Activated effector memory CD4-positive, alpha-beta T cell treated with anti-CD3 and anti-CD28 coated beads, Interleukin-2, amount 50 U/mL, for 16 hours (primary cell): ENCODE data around the gene FITM1.
"Not testable (repeated sequence)": the region's sequence is repeated elsewhere in the genome, so short reads cannot be mapped to it uniquely, and the experiment has no call there.

Experiments
- DNase-seq: peaks from one replicate; pipeline ENCODE4 v3.0.0-alpha.2; 2020

The FITM1 gene

DNA sequence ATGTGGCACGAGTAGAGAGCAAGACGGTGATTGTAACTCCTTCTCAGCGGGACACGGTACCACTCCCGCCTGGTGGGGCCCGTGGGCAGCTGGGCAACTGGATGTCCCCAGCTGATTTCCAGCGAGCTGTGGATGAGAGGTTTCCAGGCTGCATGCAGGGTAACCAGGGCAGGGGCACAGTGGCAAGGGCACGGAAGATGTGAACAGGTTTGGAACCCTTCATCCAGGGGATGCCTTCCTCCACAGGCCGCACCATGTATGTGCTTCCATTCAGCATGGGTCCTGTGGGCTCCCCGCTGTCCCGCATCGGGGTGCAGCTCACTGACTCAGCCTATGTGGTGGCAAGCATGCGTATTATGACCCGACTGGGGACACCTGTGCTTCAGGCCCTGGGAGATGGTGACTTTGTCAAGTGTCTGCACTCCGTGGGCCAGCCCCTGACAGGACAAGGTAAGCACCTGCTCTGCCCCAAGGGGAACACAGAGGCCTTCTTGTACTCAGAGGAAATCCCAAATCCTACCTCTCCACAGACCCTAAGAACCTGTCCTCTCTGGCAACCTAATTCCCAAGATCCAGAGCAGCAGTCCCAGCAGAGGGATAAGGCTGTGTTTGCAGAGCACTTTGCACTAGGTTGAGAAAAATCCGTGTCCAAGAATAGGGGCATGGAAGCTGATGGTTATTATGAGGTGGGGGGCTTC lies 32.1 kb upstream of the FITM1 start:
- no peak for DNase-seq

DNA sequence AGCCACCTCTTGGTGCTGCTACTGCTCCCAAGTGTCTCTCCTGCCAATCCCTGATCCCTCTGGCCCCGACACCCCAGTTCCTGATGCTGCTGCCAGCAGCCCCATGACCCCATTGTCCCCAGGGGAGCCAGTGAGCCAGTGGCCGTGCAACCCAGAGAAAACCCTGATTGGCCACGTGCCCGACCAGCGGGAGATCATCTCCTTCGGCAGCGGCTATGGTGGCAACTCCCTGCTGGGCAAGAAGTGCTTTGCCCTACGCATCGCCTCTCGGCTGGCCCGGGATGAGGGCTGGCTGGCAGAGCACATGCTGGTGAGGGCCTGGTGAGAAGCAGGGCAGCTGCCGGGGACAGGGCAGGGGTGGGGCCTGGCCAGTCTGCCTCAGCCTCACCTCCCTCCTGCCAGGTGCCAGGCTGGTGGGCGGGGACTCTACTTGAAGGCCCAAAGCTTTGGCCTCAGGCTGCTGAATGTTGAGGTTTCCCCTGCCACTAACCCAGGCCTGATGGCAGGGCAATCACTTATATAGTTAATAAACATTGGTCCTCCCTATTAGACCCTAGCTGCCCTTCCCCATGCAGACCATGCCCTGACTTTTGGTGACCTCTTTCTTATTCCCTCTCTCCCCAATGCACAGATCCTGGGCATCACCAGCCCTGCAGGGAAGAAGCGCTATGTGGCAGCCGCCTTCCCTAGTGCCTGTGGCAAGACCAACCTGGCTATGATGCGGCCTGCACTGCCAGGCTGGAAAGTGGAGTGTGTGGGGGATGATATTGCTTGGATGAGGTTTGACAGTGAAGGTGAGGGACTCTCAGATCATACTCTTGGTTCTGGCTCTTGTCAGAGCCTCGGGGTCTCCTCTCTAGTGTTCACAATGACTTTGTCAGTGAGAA lies 31.3 kb upstream of the FITM1 start:
- DNase-seq = no peak

DNA sequence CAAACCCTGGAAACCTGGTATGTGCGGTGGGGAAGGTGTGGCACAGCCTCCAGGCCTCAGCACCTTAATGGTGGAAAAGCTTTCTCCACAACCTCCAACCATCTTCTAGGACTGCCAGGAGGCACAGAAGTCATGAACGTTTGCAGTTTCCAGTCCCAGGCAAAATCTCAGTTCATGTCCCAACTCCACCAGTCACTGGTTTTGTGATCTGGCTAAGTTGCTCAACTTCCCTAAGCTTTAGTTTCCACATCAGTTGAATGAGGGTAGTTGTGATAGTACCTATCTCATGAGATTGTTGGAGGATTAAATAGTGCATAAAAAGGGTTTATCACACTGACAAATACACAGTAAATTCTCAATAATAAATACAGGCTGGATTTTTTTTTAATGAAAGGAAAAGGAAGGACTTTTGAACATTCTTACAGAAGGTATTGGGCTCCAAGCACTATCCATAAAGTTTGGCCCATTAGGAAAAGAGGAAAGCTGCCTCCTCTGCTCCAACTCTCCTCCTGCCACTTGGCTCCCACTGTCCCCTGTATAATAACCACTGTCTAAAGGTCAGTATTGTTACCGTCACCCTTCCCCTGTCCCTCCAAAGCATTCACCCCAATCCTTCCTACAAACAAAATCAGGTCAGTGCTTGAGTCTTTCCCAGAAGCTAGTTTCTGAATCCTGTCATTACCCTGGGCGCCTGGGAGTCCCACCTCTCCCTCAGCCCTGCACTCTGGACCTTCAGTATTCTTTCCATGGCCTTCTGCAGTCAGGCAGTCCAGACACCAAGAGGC lies 30.1 kb upstream of the FITM1 start:
- no peak for DNase-seq

DNA sequence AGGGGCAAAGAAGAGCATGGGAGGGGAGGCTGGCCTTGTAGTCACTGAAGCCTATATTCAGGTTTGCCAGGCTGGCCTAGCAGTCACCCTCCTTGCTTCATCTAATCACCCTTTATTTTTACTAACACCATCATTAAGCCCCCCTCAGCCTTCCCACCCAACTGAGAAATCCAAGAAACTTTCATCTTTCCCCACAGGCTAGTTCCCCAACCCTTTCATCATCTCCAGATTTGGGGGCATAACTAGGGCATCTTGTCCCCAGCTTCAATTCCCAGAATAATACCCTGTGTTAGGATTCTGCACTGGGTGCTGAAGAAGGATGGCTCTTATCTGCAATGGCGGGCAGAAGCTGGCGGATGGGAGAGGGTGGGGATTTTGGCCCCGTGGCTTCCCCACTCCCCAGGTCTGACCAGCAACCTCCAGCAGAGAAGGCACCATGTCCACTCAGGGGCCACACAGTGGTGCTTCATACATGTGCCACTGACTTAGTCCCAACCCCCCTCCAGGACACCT lies 29.4 kb upstream of the FITM1 start:
- no peak for DNase-seq

DNA sequence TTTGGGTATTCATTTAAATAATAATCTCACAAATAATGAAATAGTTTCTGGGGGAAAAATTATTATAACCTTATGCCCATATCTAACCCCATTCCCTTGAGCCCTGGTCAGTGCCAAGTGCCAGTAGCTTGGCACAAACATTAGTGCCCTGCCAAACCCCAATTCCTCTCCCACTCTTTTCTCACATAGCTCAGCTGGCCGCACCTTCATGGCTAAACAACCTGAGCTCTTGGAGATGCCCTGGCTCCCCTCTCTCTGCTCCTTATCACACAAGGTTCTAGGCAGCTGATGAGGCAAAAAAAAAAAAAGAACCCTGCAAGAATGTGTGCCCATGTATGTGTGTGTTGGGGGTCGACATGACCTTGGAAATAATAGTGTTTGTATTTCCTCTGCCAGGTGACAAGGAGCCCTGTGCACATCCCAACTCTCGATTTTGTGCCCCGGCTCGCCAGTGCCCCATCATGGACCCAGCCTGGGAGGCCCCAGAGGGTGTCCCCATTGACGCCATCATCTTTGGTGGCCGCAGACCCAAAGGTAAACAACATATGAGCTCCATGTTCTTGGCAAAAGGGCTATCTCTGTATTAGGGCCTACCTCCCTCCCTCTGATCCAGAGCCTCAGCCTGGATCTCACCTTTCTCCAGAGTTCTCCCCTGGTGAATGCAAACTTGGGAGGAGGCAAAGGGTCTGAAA lies 28.0 kb upstream of the FITM1 start:
- no peak for DNase-seq

DNA sequence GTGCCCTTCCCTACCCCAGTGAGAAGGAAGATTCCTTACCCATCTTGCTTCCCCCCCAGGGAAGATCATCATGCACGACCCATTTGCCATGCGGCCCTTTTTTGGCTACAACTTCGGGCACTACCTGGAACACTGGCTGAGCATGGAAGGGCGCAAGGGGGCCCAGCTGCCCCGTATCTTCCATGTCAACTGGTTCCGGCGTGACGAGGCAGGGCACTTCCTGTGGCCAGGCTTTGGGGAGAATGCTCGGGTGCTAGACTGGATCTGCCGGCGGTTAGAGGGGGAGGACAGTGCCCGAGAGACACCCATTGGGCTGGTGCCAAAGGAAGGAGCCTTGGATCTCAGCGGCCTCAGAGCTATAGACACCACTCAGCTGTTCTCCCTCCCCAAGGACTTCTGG lies 27.0 kb upstream of the FITM1 start:
- no peak for DNase-seq

DNA sequence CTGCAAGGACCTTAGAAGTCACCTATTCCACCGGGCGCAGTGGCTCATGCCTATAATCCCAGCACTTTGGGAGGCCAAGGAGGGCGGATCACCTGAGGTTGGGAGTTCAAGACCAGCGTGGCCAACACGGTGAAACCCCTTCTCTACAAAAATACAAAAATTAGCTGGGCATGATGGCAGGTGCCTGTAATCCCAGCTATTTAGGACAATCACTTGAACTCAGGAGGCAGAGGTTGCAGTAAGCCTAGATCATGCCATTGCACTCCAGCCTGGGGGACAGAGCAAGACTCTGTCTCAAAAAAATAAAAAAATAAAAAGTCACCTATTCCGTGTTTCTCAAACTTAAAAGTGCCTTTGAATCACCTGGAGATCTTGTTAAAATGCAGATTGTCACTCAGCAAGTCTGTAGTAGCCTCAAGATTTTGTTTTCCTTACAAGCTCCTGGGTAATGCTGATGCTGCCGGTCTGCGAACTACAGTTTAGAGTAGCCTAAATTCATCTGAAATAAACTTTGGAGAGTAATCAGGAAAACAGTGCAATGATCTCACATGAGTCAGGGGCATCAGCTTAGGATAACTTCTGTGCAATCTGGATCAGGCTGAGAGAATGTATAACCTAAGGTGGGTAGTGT lies 24.7 kb upstream of the FITM1 start:
- DNase-seq = not testable (repeated sequence)

DNA sequence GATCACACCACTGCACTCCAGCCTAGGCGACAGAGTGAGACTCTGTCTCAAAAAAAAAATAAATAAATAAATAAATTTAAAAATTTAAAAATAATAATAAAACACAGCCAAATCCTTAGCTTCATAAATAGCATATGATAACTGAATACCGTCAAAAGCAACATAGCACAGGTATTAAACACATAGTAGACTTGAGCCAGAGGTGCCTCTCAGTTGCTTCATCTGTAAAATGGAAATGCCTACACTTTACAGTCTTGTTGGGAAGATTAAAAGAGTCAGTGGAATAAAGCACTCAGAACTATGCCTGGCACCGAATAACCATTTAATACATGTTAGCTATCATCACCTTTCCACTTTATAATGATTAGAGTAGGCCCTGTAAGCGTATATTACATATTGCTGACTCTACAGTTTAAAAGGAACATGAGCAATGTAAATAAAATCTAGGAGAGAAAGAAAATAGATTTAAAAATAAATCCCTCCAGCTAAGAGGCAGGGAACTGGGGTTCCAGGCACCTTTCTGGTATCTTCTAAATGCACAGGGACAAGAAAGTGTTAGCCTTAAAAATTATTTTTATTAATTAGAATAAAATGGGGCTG lies 23.7 kb upstream of the FITM1 start:
- DNase-seq = no peak

DNA sequence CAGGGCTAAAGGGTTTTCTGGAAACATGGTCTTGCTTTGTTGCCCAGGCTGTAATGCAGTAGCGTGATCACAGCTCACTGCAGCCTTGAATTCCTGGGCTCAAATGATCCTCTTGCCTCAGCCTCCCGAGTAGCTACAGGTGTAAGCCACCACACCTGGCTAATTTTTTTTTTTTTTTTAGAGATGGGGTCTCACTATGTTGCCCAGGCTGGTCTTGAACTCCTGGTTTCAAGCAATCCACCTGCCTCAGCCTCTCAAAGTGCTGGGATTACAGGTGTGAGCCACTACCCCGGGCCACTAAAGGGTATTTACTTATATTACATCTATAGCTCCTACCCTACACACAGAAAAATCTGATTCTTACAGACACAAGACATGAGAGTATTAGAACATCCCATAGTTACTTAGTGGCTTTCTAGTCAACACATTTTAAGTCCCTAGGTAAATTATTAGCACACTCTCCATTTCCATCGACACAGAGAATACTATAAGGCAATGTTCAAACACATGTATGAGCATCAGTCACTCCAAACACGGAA lies 22.1 kb upstream of the FITM1 start:
- no peak for DNase-seq

DNA sequence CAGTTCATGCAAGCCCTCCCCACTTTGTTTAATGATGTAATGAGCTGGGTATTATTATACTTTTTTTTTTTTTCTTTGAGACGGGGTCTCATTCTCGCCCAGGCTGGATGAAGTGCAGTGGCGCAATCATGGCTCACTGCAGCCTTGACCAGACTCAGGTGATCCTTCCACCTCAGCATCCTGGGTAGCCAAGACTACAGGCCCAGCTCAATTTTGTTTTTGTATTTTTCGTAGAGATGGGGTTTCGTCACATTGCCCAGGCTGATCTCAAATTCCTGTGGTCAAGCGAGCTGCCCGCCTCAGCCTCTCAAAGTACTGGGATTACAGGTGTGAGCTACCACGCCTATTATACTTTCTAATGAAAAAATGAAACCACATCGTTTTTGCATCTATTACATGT lies 20.4 kb upstream of the FITM1 start:
- DNase-seq = no peak

DNA sequence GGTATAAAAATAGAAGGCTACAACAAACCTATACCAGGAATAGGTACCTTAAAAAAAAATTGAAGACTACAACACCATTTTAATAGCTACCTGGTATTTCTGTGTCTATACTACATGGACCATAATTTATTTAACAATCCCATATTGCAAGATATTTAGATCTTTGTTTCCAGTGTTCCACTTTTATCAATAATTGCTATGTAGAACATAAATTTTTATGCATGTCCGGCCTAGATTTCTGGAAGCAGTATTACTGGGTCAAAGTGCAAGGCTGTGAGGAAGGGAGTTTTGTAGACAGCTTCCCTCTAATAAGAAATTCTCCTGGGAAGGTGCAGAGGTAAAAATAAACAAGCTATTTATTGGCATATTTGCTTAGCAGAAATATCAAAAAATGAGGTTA lies 19.9 kb upstream of the FITM1 start:
- no peak for DNase-seq

DNA sequence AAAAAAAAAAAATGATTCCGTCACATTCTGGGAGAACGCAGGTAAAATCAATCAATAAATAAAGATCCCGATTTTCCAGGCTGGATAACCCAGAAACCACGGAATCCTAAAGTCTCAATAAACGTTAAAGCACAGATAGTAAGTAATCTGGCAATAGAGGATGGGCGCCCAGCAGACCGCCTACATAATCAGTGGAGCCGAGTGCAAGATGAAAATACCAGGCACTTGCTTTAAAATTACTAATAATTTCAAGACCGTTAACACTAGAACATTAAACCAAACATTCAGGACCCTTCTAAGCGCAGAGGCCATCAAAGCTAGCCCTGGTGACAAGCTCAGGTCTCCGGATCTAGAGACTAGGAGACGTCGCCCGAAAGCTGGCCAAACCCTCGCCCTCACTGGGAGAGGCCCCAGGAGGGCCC lies 17.1 kb upstream of the FITM1 start:
- no peak for DNase-seq

DNA sequence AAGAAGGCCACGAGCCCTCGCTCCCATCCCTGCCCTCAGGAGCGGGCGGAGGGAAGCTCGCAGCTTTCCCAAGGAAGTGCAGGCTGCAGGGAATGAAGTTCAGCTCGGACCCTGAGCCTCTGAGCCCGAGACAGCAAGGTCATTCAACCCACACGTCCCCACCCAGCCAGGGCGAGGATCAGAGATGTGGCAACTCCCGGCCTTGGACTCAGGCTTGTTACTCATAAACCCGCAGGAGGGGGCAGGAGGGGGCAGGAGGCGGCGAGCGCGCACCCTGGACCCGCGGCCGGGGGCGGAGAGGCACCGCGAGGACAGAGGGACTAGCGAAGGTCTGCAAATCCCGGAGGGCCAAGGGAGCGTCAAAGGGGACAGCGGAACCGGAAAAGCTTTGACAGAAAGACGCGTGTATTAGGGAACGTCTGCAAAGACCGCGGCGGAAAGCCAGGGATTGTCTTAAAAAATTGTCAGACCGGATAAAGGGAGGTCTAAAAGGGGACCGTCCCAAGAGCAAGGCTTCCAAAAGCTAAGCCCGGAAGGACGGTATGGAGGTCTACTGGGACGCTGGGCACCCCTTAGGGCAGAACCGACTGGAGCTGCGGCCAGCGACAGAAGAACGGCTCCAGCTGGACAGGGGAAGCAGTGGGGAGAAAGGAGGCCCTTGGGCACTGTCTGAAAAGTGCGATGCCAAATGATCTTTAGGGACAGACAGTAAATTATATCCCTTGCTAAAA lies 16.5 kb upstream of the FITM1 start:
- DNase-seq = peak; percentile 91

DNA sequence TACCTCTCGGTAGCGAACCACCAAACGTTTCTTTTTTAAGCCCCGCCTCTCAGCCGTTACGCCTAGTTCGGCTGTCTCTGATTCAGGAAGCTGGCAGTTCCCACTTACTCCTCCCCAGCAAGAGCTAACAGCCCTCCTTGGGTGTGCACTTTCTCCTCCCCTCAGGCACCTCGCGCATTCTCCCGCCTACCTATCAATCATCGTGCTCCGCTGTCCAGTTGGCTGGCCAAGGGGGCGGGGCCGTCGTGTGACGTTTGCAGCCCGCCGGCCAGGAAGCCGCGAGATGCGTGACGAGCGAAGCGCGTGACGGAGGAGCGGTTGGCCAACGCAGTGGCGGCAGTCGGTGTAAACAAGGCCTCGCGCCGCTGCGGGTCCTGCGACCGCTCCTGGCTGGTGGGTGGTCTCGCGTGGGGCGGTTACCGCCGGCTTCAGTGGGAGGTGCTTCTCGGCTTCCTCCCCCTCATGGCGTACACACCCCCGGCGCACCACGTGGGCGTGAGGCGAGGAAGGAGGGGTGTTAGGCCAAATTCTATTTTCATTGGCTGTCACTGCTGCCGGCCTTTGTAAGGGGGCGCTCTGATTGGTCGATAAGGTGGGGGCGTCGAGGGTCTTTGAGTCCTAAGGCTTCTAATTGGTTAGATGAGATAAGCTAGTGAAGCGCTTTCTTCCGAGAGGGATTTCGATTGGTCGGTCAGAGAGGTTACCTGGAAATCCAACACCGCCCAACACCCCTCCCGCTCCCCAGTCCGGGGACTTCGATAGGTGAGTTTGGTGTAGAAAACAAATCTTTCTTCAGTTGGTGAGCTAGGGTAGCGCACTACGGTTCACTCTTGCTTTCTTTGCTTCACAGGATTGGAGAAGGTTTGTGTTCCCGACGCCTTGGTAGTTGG lies 15.7 kb upstream of the FITM1 start, which contains the start of the genes DCAF11 and NRL:
Gene DCAF11, plus strand, starts transcription at position 246 of the 890 bp plus-strand sequence. CDS start 818 bp downstream, outside the sequence.
Gene NRL, minus strand, starts transcription at position 418 of the 890 bp plus-strand sequence. CDS start 32,101 bp downstream, outside the sequence.
- DNase-seq = peak; percentile 99

DNA sequence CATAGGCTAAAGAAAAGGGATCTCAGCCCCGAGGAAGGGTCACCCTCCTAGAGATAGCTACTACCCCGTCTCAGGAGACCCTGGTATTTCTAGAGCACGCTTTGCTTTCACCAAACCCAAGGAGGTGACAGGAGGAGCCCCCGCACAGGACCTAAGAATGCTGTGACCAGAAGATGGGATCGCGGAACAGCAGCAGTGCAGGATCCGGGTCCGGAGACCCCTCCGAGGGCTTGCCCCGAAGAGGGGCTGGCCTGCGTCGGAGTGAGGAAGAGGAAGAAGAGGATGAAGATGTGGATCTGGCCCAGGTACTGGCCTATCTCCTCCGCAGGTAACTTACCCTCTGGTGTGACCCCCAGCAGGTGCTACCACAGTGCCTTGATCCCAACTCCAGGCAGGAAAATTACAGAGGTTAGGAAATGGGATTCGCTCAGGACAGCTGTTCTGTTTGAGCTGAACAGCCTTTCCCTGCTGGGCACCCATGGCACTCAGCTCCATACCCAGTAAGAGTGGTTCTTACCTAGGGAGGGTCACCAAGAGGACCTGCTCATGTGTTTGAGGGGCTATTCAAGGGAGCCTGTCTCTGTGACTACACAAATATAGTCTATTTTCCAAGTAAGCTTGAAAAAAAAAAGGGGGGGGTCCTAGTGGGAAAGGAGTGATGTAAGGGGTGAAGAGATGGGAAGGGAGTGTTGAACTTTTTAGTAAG lies 14.9 kb upstream of the FITM1 start:
- DNase-seq = peak; percentile 68

DNA sequence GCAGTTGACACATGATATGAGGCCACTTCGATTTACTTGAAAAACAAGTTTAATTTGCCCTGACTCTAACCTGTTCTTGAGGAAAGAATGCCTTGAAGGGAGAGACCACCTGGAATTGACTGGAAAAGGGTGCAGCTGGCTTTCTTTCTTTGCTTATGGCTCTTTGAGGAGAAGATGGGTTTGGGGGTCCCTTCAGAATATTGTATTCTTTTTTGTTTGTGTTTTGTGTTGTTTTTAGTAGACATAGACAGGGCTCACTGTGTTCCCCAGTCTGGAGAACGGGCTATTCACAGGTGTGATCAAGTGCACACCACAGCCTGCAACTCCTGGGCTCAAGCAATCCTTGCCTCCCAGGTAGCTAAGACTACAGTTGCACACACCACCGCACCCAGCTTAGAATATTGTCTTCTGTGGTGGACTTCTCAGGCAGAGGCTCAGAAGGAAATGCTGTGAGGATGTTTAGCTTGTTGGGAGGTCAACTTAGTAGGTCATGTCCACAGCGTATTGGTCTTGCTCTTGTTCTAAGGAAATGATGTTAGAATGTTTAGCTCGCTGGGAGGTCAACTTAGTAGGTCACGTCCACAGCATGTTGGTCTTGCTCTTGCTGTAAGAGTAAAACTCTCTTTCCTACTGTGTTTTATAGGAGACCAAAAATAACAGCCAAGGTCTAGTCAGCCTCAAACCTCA lies 14.2 kb upstream of the FITM1 start:
- no peak for DNase-seq

DNA sequence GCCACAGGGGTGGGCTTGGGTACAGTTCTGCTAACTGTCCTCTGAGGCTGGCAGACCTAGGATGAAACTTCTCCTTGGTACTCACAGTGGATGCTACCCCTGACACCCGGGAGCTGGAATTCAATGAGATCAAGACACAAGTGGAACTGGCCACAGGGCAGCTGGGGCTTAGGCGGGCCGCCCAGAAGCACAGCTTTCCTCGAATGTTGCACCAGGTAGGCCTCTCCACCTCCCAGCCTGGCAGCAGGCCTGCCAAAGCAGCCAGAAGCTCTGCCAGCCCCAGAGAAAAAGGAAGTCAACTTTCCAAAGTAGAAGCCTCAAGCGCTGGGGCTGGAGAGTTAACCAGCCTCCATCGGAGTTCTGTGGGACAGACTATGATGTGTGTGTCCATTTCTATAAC lies 13.3 kb upstream of the FITM1 start:
- DNase-seq = no peak

DNA sequence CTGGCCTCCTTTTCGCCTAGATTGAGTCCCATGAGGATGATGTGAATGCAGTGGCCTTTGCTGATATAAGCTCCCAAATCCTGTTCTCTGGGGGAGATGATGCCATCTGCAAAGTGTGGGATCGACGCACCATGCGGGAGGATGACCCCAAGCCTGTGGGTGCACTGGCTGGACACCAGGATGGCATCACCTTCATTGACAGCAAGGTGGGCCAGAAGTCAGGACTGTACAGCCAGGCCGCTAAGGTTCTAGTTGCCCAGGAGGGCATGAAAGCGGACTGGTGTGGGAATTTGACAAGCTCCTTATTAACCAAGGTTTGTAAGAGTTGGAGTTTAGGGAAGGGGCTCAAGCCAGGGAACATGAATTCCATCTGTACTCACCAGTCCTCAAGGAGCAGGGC lies 10.8 kb upstream of the FITM1 start:
- DNase-seq = no peak
